GDM1 (cell line): ENCODE data around the gene ABO.
"Not testable (repeated sequence)": the region's sequence is repeated elsewhere in the genome, so short reads cannot be mapped to it uniquely, and the experiment has no call there.

Experiments
- DNase-seq: peaks from one replicate; lab custom pipeline; 2025; lab: John Stamatoyannopoulos, UW

ABO gene

DNA sequence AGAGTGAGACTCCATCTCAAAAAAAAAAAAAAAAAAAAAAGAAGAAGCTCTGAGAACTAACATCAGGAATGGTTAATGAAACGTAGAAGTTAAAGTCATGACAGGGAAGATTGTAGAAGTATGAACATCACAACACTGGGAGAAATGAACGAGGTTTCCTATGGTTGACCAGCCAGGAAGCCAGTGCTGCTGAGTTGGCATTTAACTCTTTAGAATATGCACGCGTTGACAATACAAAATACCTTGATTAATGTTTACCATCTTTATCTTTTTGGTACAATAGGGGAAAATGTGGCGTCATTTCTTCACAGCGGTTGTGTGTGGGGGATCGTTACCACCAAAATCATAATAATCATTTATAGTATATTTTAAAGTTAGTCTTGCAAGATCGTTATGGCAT lies 32.0 kb downstream of the ABO start:
- no peak for DNase-seq

DNA sequence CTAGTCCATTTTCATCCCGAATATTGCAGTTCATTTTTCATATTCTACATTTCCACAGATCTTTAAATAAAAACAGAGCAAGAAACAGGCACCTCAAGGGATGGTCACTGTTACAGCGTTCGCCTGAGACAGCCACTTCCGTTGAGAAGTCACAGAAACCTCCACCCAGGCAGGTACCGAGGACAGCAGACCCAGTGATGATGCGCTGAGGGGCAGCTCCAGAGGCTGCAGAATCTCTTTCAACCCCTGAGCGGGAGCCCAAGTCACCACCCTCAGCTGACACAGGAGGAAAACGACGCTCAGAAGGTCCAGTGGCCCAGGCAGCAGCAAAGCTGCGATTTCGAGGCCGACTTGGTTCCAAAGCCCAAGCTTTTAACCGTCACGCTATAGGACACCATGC lies 32.8 kb downstream of the ABO start:
- no peak for DNase-seq

DNA sequence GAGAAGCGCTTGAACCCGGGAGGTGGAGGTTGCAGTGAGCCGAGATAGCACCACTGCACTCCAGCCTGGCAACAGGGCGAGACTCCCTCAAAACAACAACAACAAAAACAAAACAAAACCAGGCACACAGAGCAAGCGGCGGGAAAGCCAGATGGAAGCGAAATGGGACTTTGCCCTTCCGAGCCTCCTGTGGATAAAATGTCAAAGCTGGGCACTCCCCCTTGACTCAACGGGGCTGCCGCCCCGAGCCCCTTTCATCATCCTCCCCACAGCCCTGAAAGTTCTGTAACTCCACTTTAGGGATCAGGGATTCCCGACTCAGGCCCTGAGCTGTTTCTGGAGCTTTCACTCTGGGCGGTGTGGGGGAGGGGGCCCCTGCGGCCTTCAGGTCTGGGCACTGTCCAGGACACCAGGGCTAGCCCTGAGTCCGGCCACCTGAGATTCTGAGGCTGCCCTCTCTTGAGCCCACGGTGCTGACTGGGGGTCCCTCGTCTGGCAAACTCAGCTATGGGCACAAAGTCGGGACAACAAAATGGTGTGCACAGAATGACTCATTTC lies 35.4 kb downstream of the ABO start:
- no peak for DNase-seq

- DNase-seq, result no peak
Observed at GRCh38 chr9:133238851-133239532, 36.0 kb downstream of the ABO start.

GRCh38 chr9:133238272-133238850 lies 36.6 kb downstream of the ABO start:
- no peak for DNase-seq

- DNase-seq, result no peak
Observed at GRCh38 chr9:133237035-133237731, 37.8 kb downstream of the ABO start.

DNA sequence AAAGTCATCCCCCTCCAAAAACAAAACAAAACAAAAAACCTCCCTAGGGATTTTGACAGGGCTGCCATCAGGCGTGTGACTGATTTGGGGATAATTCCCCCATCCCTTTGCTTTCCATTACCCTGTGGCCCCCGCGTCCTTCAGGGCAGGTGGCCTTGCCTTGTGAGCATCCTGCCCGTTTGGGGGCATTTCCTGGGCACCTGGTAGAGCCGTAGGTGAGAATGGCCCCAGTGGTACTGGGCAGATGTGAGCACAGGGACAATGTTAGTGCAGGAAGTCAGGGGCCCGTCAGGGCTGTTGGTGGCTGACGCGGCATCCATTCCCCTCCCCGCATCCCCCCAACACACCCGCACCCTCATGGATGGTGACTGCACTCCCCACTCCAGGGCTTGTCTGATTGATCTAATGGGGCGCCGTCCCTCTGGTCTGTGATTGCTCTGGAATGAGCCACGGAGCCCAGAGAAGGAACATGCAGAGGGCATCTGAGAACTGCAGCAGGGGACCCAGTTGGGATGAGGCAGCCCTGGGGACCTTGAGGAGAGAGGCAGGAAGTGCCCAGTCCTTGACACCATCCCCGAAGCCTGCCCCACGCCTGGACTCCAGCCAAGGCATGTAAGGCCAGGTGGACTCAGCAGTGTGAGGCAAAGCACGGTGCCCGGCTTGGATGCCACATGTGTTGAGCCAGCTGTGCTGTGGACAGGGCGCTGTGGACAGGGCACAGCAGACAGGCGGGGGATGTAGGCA lies 38.5 kb downstream of the ABO start:
- not testable (repeated sequence) for DNase-seq

GRCh38 chr9:133235549-133236222 lies 39.3 kb downstream of the ABO start:
- DNase-seq, result no peak

DNA sequence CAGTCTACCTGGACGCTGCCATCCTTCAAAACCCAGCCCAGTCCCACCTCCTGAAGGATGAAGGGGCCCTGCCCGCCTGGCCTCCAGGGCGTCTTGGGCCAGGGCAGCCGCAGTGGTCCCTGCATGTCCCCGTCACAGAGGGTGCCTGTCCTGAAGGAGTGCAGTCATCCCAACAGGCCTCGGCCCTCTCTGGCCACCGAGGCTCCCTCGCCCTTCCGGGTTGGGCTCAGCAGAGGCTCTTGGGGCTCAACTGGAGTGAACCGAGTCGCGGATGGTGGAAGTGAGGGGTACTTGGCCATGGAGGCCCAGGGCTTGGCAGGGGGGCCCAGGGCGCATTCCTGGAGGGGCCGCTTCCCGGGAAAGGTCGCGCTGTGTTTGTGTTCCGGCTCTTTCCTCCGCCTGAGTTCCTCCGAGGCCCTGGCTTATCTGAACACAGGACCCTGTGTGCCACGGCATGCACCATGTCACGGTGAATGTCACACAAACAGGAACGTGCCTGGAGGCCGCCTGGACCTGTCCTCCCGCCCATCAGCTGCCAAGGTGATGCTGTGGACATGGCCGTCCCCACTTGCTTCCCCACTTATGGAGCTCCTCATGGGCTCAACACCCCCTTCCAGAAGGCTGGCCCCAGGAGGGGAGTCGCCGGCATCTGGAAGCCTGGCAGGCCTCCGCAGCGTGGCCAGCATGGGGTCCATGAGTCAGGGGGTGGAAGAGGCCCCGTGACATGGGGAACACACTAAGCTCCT lies 40.3 kb downstream of the ABO start:
- DNase-seq, result no peak

GRCh38 chr9:133233681-133234432 lies 41.1 kb downstream of the ABO start:
- no peak for DNase-seq

DNA sequence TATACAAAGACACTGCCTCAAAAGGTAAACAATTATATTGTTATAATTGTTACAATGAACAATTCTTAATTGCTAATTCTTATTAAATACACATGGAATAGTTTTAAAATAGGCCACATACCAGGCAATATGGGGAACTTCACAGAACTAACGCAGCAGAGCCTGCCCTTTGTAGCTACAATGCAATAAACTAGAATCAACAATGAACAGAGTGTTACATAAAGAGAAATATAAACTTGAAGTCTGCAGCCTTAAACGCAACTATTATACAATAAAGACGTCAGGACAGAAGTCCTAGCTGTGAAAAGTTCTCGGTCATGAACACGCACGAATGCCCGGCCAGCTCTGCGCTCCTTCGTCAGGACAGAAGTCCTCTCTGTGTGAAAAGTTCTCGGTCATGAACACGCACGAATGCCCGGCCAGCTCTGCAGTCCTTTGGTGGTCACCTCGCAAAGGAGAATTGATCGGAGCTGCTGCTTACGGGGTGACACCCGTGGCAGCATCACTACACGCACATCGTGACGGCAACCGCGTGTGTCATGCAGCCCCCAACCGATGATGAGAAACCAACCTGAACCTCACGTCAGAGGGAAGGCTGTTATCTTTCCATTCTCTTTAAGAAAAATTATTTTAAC lies 43.0 kb downstream of the ABO start:
- not testable (repeated sequence) for DNase-seq

DNA sequence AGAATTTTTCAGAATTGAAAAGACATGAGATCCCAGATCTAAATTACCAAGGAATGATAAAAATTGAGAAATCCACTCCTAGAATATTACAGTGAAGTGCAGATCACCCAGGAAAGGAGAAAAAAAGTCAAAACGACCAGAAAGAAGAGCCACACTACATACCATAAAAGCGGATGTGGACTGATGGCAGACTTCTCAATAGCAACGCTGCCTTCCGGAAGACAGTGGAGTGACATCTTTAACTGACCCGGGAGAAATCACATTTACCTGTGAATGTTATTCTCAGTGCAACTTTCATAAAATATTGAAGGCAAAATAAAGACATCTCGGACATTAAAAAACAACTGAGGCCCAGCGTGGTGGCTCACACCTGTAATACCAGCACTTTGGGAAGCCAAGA lies 44.5 kb downstream of the ABO start:
- not testable (repeated sequence) for DNase-seq

DNA sequence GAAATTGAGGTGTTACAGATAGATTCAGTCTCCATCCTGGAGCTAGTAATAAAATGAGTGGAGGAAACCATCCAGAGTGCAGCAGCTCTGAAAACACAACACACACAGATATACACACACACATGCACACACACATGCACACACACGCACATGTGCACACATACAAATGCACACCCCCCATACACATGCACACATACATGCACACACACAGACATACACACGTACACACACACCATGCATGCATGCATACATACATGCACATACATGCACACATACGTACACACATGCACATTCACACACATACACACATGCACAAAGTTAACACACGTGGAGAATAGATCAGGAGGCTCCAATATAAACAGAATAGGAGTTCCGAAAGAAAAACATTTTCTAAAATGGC lies 44.9 kb downstream of the ABO start:
- DNase-seq, result no peak

- DNase-seq, result not testable (repeated sequence)
Observed at GRCh38 chr9:133228474-133229193, 46.4 kb downstream of the ABO start.

GRCh38 chr9:133227996-133228395 lies 47.0 kb downstream of the ABO start:
- not testable (repeated sequence) for DNase-seq

DNA sequence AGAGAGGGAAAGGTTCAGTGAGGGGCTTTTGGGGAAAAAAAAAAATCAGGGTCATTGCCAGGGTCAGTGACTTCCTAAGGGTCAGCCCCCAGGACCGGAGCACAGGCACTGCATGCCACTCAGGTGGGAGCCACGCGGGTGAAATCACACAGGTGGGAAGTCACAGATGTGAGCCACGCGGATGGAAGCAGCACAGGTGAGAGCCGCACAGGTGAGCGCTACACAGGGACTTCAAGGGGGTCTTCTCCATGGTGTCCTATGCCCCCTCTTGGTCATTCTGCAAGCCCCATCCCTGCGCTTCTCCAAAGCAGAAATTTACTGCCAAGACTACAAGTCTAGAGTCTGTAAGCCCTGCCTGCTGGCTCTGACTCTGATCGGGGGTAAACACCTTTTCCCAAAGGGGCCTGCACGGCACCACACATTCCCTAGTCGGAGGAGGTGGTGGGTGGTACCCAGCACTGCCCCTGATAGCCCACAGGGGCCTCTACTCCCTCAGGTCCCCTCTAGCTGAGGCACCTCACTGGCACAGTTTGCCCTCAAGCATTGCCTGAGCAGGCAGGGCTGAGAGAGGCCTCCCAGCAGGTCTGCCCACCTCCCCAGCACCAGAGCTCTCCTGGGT lies 47.6 kb downstream of the ABO start:
- no peak for DNase-seq

GRCh38 chr9:133226219-133227171 lies 48.5 kb downstream of the ABO start:
- DNase-seq, result no peak
